ENCODE results near the gene DPY19L1. TPM values are rescaled to one million over a fixed set of nuclear protein-coding genes. Genes with fewer than 3 reads are reported as not detected.
"Not testable (repeated sequence)": the region's sequence is repeated elsewhere in the genome, so short reads cannot be mapped to it uniquely, and the experiment has no call there.

Gene DPY19L1
- polyA plus RNA-seq, 4 donors: 30.4 to 34.4 (median 31.6) TPM

DNA sequence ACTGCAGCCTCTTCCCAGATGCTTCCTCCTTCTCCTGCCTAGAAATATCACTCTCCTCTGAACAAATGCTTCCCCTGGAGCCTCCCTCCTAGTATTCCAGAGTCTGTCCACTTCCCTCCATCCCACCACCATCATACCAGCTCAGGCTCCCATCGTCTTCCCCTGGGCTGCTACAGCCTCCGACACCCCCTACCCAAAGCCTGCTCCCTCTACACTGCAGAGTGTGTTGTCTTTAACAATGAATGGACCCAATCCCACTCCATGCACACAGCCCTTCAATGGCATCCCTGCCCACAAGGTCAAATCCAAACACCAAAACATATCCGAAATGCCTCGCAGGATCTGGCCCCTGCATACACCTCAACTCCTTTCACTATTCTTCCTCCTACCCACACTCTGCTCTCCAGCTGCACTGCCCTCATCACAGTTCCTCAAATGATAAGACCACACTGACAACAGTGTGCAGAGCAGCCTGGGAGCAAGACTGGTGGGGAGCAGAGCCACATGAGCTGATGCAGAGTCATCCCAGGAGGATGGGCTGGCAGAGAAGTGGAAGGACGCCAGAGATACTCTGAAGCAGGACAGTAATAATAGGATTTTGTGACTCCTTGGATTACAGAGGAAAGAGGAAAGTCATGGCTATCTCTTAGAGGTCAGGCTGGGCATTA lies 40.7 kb downstream of the DPY19L1 start:
- not testable (repeated sequence) for DNase-seq (ENCODE audit: low read depth in 4 of 4, low spot score in 2 of 4)

DNA sequence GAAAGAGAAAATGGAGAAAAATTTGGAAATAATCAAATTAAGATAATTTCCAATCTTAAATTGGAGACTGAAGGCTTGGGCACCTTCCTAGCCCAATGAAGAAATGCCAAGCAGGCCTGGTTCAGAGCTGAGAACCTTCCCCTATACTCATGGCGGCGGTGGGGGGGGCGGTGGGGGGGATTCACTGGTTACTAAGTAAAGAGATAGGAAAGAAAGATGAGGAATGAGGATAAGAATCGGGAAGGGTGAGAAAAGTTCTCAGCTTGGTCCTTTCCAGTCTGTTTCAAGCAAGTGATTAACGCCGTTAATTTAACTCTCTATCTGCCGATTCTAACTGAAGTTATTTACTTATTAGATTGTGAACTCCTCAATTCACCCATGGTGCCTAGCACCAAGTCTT lies 41.5 kb downstream of the DPY19L1 start:
- no peak for DNase-seq (ENCODE audit: low read depth in 4 of 4, low spot score in 2 of 4)

DNA sequence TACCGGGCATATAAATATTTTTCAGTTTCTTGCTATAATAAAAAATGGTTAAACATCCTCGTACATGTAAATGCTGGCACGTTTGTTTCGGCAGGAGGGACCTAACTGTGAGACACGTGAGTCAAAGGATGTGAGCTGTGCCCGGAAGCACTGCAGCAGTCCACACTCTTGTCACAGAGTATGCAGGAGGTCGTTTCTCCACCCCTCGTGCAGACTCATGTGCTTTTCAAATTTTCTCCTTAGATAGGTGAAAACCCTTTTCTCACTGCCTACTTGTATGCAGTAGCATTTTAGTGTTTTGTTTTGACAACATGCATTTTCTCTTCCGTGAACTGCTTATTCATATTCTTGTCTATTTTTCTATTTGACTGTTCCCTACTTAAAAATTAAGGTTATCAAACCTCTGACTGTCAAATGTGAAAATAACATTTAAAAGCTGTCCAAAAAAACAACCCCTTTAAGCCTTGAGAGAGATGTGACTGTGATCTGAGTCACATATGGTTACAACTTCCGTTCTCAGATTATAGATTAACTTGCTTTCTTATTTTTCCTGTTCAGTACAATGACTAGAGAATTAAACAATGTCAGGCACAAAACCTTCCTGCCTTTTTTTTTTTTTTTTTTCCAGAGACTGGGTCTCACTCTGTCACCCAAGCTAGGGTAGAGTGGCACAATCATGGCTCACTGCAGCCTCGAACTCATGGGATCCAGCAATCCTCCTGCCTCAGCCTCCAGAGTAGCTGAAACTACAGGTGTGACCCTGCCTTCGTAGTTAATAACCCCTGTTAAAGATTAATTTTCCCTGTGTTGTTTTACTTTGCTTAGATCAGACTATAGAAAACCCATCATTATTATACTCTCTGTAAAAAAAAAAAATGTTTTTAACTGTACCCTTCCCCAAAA lies 45.1 kb downstream of the DPY19L1 start:
- DNase-seq (ENCODE audit: low read depth in 4 of 4, low spot score in 2 of 4): no peak

DNA sequence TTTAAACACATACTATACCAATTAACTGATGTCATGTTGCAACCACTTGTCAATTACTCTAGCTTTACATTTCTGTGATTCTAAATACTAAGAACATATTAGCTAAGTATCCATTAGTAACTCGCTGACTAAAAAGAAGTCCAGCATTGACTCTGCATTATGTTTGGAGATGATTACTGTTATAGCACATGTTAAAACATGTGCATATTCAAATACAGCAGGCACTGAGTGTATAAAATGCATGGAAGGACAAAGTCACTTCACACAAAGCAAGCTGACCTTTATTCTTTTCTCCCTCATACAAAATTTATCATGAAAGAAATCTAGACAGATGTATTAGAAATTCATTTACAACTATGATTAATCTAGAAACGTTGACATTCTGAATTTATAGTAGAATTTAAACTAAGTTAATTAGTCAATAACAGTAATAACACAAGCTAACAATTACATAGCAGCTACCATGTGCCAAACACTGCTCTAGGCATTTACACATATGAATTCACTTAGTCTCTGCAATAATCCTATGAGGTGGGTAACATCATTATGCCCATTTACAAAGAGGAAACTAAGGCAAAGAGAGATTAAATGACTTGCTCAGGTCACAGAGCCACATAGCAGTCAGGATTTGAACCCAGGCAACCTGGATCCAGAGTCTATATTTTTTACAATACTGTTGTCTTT lies 48.7 kb downstream of the DPY19L1 start:
- not testable (repeated sequence) for DNase-seq (ENCODE audit: low read depth in 4 of 4, low spot score in 2 of 4)

DNA sequence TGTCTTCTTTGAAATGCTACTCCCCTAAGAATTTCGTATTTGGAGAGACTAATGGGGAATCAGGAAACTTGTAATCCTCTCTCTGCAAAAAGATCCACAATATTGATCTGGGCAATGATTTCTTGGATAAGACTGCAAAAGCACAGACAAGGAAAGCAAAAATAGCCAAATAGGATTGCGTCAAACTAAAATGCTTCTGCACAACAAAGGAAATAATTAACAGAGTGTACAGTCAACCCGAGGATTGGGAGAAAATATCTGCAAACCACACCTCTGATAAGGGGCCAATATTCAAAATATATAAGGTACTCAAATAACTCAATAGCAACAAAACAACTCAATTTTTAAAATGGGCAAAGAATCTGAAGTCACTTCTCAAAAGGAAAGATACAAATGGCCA lies 52.1 kb downstream of the DPY19L1 start:
- not testable (repeated sequence) for DNase-seq (ENCODE audit: low read depth in 4 of 4, low spot score in 2 of 4)

DNA sequence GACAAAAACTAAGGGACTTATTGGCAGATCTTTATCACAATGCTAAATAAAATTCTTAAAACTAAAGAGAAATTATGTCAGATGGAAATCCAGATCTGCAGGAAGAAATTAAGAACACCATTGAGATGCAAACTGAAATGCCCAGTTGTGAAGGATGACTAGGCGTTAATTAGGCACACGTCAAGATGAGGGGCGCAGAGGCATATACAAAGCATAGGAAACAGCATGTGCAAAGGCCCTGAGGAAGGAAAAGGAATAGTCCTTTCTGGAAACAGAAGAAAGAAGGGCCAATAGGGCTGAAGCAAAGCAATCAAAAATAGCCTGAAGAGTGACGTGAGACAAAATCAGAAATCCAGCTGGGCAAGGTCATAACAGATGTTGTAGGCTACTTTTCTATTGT lies 53.1 kb downstream of the DPY19L1 start:
- not testable (repeated sequence) for DNase-seq (ENCODE audit: low read depth in 4 of 4, low spot score in 2 of 4)

DNA sequence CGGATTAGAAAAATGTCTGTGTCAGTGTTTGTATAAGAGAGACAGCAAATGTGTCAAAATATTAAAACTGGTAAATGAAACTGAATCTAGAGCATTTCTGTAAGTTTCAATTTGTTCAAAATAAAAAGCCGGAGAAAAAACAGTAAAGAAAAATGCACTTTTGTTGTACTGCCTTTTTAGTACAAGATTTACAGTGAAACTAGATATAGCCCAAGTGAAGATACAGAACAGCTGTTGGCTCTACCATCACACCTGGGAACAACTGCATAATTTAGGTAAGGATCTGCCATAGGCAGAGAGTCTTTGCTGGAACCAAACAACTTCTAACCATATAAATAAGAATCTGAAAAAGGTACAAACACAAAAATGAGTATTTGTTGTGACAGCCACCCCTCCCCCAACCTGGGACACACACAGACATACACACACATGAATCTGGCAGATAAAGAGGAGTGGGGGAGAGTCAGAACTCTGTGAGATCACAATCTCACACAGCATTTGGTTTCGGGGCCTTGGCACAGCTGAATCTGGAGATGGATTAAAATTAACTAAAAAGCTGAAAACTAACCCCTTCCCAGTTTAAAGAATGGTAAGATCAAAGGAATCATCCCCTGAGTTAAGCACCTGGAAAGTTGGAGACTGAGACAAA lies 54.8 kb downstream of the DPY19L1 start:
- DNase-seq (ENCODE audit: low read depth in 4 of 4, low spot score in 2 of 4): peak in 1 of 4 donors; percentile 27

DNA sequence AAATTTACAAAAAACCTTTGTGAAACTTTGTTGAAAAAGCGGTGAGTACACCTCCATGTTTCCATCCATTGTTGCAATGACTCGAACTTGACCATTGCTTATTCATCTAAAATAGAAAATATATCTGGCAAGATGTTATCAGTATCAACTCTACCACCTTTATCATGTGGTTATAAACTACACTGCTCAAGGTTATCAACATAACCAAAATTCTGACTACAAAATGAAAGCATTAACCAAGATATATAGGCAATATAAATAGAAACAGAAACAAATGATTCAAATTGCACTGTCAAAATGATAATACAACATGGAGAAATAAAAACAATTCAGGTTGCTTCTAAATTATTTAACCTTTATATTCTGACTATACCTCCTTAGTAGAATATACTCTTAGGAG lies 58.2 kb downstream of the DPY19L1 start:
- DNase-seq (ENCODE audit: low read depth in 4 of 4, low spot score in 2 of 4): not testable (repeated sequence)

DNA sequence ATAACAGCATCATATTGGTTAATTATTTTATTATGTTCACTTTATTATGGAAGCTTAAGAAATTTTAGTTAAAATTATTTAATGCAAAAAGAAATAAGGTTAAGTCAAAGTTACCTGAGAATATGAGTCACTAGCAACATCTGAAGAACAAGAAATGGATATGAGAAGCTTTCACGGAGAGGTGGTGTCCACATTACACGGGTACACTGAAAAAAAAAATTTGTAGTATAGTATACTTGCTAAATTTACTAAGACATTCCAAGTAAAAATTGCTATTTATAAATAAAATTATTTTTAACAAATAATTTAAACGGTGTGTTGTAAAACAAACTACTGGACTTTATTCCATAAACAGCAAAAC lies 63.9 kb downstream of the DPY19L1 start:
- DNase-seq (ENCODE audit: low read depth in 4 of 4, low spot score in 2 of 4): no peak

DNA sequence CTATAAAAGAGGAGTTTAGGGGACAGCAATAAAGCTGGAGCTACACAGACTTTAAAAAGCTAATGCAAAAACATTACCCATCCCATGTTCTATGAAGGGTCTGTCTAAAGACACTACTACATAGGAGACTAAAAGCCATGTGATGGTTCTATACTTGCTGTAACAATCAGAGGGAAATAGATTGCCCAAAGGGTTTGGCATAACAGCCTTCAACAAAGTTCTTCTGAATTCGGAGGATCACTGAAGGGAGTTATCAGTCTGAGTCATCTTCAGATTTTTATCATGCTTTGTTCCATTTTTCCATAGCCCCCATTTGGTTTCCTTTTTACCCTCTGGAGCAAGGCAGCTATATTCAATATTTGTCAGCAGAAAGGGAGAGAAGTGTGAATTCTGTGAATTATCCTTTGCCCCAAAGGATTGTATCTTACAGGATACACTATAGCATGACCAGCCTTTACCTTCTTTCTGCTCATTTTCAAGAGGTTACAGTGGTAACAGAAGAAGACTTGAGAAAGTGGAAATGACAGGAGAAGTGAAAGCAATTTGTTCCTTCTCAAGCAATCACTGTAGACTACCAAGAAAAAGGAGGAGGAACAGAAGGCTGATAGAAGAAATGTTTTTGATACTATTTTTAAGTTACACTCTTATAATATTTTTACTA lies 64.4 kb downstream of the DPY19L1 start:
- DNase-seq (ENCODE audit: low read depth in 4 of 4, low spot score in 2 of 4): not testable (repeated sequence)

DNA sequence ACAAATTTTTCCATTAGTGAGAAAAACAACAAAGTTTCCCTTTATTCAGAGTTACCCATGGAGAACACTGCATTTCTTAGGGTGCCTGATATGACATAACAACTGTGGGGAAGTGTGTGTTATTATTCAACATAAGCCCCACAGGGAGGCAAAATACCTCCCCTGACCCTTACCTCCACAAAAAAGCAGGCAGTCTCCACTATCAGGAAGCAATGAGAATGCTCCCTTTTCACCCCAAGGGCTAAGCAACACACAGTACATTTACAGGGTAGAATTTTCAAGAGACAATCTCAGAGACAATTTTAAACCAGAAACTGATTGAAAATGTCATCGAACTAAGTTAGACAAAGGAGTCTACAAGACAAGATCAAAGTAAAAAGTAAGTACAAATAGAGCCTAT lies 69.5 kb downstream of the DPY19L1 start:
- DNase-seq (ENCODE audit: low read depth in 4 of 4, low spot score in 2 of 4): not testable (repeated sequence)

DNA sequence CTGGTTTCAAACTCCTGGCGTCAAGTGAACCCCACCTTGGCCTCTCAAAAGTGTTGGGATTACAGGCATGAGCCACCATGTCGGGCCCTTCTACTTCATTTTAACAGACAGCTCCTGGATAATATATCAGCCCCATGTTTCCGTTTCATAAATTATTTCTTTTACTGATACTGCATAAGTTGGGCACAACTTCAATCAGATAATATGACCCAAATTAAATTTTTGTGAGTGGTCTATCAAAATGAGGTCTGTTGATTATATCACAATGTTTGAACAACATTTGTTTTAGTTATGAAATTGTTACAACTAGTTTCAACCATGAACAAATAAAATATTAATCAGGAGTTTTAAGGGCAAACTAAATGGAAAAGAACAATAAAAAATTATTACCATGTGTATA lies 70.8 kb downstream of the DPY19L1 start:
- not testable (repeated sequence) for DNase-seq (ENCODE audit: low read depth in 4 of 4, low spot score in 2 of 4)

DNA sequence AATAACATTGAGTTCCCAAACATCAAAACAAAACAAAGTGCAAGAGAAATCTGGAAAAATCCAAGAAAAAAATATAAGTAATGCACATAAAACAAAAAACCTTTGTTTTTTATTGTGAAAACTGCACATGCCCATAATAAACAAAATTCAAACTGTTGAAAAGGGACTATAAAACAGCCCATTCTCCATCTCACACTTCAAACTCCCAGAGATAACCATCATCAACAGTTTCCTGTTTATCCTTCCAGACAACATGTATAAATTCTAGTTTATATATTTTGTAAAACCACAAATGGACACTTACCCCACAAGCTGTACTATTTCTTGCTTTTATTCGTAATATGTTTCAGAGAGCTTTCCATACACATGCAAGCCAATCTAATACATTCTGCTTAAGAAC lies 79.3 kb downstream of the DPY19L1 start:
- DNase-seq (ENCODE audit: low read depth in 4 of 4, low spot score in 2 of 4): no peak

DNA sequence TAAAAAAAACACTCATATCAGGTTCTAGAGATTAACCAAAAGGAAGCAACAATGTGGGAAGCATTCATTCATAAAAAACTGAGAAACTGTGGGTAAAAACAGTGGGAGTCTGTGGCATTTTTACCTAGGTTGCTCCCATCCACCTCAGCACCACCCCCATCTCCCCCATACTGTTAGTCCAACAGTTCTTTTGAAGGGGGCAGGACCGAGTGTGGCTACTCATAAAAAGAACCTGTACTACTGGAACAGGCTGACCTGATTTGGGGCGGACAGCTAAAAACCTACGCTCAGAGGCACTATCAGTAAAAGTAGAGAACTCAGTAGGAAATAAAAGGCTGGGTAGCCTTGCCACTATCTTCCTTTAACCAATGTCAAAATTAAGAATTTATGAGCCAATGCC lies 84.5 kb downstream of the DPY19L1 start:
- DNase-seq (ENCODE audit: low read depth in 4 of 4, low spot score in 2 of 4): no peak

DNA sequence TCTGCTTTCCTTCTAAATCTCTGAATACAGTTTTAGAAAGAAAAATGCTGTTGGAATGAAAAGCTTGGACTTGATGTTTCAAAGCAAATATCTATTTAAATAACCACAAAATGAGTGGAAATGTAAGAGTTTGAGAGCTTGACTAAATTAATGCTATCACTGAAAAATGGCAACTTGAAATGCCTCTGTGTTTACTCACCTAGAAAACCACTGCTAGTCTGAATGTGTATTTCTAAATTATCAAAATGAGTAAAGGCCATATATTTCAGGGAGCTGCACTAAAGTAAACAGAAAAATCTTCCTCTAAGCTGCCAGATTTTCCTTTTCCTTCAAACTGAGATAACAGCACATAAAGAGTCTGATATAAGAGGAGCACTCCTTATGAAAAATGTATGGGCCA lies 87.9 kb downstream of the DPY19L1 start:
- no peak for DNase-seq (ENCODE audit: low read depth in 4 of 4, low spot score in 2 of 4)

DNA sequence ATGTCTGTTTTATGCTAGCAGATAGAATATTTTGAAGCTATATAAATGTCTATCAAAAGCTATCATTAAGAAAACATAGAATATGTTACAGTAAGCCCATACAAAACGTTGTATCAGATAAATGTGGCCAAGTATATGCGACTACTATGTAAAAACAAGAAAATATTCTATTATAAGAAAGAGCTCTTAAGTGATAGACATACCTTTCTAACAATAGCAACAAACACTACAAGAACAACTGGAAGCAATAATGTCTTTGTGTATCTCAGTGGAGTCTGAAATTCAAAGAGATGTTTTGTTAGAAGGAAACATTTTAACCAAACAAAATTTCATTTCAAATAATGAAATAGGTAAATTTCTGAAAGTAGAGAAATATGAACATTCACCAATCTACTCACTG lies 89.9 kb downstream of the DPY19L1 start:
- not testable (repeated sequence) for DNase-seq (ENCODE audit: low read depth in 4 of 4, low spot score in 2 of 4)

DNA sequence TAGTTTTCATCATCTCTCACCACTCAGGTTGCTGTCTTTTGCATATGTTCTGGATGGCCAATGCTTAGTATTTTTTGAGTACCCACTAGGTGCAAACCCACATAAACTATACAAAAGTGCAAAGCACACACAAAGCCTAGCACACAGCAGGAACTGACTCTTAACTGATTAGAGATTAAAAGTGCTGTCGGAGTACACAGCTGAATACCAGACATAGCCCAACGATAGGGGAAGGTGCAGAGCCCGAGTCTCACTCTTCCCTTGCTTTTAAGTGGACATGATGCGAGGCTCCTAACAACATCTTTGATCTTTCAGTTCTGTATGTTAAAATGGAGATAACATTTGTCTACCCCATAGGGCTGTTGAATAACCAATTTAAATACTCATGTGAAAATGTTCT lies 90.8 kb downstream of the DPY19L1 start:
- no peak for DNase-seq (ENCODE audit: low read depth in 4 of 4, low spot score in 2 of 4)

DNA sequence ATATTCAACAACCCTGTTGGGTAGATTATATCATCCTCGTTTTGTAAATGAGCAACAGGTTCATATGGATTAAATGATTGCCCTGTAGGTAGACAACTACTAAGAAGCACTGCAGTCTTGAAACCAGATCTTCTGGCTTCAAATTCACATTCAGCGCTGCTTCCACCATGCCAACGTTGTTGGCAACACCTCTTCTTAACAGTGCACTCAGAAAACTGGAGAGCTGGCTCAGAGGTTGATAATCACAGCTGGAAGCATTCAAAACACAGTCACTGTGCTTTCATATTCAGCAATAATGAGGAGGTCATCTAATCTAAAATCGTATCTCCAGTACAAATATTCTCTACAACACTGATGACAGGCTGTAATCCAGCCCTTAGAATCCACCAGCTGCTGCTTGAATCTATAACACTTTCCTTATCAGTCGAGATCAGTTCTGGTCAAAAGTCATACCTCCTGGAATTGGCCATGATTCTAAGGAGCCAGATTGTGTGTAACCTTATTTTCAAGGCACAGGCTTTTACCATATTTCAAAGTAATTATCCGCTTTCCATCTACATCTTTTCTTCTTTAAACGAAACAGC lies 91.3 kb downstream of the DPY19L1 start:
- not testable (repeated sequence) for DNase-seq (ENCODE audit: low read depth in 4 of 4, low spot score in 2 of 4)

DNA sequence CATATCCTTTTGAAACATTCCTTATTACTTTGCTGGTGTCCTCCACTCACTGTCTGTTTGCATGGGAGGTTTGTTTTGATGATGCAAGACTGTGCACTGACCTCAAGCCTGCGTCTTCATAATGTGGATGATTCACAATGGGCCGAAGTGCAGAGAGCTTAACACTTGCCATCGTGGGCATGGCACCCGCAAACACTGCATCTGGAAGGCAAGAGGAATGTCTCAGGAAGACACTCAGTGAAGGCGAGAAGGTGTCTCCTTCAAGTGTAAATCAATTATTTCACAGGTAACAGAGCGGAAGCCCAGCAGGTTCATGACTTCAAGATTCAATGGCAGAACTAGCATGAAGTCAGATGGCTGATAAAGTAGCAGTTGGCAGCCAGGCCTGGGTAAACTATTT lies 98.1 kb downstream of the DPY19L1 start:
- no peak for DNase-seq (ENCODE audit: low read depth in 4 of 4, low spot score in 2 of 4)

DNA sequence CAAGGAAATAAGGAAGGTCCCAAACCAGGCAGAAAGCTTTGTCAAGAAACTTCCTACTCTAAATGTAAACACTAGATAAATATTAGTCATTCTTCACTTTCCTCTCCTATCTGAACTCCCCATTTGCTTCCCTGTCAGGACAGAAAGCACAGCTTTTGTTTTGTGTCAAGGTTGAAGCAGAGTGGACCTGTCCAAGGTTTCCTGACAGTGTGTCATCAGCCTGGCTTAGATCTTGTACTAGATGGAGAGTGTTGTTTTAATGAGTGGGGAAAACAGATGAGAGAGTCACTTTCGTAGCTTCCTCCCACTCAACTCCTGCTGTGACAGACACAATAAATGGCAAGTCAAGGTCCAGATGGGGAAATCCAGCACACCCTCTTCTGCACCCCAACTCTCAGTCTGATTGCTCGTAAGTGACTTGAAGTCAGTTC lies 101.5 kb downstream of the DPY19L1 start:
- DNase-seq (ENCODE audit: low read depth in 4 of 4, low spot score in 2 of 4): not testable (repeated sequence)
